Measurements from ENCODE around the gene CC2D2A.

The CC2D2A gene

GRCh38 chr4:15470128-15470475 lies 420 bp downstream of the CC2D2A start:
- peak overlapping the region; percentile 28 to 97 for H3K4me3 ChIP-seq (ENCODE audit: low read depth in 1 of 2, low read length in 2 of 2)
- H3K36me3 ChIP-seq (ENCODE audit: insufficient read depth, low read length): no peaks in the 10 kb centered on the region
- H3K4me1 ChIP-seq (ENCODE audit: insufficient read depth, low read length): peaks cover 32% of the 10 kb centered on the region
- peak overlapping the region; percentile 81 for H3K27ac ChIP-seq (ENCODE audit: low read depth, low read length)
- no peaks in the 10 kb centered on the region for H3K9me3 ChIP-seq (ENCODE audit: low read length)
- H3K9ac ChIP-seq (ENCODE audit: low read length): peak overlapping the region; percentile 70
- no peaks in the 10 kb centered on the region for H3K27me3 ChIP-seq (ENCODE audit: control insufficient read depth in 1 of 2, insufficient read depth in 2 of 2, low read length in 2 of 2)

DNA sequence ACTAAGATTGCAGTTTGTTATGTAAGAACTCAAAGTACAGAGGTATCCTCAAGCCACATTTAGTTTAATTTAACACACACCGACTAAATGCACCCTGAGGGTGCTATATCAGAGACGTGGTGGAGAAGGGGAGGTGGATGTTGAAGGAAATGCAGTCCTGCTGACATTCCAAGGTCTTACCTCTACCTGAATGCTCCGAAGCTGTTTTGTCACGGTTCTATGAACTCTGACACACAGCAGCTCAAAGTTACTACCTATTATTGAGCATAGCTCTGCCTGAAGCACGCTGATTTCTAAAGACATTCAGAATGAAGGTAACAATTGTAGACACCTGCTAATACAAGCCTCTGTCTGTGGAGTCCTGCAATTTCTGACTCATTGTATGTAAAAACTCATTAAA lies 6.7 kb downstream of the CC2D2A start:
- H3K4me1 ChIP-seq (ENCODE audit: insufficient read depth, low read length): peaks cover 52% of the 10 kb centered on the region
- no peak overlapping the region for H3K9ac ChIP-seq (ENCODE audit: low read length)
- no peaks in the 10 kb centered on the region for H3K9me3 ChIP-seq (ENCODE audit: low read length)
- H3K27me3 ChIP-seq (ENCODE audit: control insufficient read depth in 1 of 2, insufficient read depth in 2 of 2, low read length in 2 of 2): no peaks in the 10 kb centered on the region
- H3K27ac ChIP-seq (ENCODE audit: low read depth, low read length): no peak overlapping the region
- peaks cover 15% of the 10 kb centered on the region for H3K36me3 ChIP-seq (ENCODE audit: insufficient read depth, low read length)
- no peak overlapping the region for H3K4me3 ChIP-seq (ENCODE audit: low read depth in 1 of 2, low read length in 2 of 2)

DNA sequence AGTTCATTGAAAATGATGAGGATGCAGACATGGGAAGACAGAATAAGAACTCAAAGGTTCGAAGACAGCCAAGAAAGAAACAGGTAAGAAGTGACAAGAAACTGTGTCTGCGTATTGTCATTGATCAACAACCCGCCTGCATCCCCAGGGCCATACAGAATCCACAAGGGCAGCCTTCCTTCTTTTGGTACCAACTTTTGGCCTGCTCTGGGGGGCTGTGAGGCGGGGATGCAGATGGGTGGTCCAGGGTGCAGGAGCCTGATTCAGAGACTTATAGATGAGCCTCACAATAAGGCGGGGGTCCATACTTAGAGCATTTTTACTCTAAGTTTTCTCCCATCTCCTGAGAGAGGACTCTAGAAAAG lies 9.0 kb downstream of the CC2D2A start:
- H3K9ac ChIP-seq (ENCODE audit: low read length): peak overlapping the region; percentile 40
- H3K4me3 ChIP-seq (ENCODE audit: low read depth in 1 of 2, low read length in 2 of 2): peak overlapping the region in 1 of 2 donors; percentile 57
- H3K9me3 ChIP-seq (ENCODE audit: low read length): no peaks in the 10 kb centered on the region
- H3K4me1 ChIP-seq (ENCODE audit: insufficient read depth, low read length): peaks cover 29% of the 10 kb centered on the region
- H3K27me3 ChIP-seq (ENCODE audit: control insufficient read depth in 1 of 2, insufficient read depth in 2 of 2, low read length in 2 of 2): no peaks in the 10 kb centered on the region
- peaks cover 27% of the 10 kb centered on the region for H3K36me3 ChIP-seq (ENCODE audit: insufficient read depth, low read length)
- H3K27ac ChIP-seq (ENCODE audit: low read depth, low read length): no peak overlapping the region

DNA sequence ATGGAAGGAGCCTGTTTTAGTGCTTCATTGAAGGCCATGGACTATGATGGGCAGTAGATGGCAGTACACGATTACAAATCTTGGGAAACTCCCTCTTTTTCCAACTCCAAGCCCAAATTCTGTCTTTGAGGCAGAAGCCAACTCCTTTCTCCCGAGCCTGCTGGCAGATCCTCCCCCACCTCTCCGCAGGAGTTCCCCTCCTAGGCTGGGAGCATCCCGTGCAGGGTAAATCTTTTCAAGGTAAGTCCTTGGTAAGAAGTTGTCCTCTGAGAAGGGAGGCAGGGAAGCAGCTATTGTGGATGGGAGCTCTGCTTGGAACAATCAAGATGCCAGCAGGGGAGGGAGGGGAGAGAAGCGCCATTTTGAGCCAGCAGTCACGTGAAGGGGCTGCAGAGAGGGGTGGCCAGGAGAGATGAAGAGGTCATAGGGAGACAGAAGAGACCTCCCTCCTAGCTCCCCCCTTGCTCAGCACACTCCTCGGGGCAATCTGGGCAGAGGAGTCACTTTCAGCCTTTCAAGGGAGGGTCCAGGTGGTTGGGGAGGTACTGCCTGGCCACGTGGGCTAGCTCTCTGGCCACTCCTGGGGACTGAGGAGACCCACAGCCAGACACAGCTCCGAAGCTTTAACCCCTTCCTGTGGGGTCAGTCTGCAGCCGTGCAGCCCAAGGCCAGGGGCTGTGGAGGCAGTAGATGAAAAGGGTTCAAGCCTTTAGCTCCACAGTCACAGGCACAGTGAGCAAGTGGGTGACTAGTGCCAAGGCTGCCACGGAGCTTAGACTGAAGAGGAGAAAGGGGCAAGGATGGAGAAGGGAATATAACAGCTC lies 9.6 kb downstream of the CC2D2A start:
- Histone ChIP-seq H3K4me3 (ENCODE audit: low read depth in 1 of 2, low read length in 2 of 2) (peak overlapping the region; percentile 24 to 57), H3K4me1 (ENCODE audit: insufficient read depth, low read length) (peaks cover 25% of the 10 kb centered on the region), H3K27me3 (ENCODE audit: control insufficient read depth in 1 of 2, insufficient read depth in 2 of 2, low read length in 2 of 2) (no peaks in the 10 kb centered on the region), H3K27ac (ENCODE audit: low read depth, low read length) (peak overlapping the region; percentile 84), H3K9ac (ENCODE audit: low read length) (peak overlapping the region; percentile 40), H3K9me3 (ENCODE audit: low read length) (no peaks in the 10 kb centered on the region), H3K36me3 (ENCODE audit: insufficient read depth, low read length) (peaks cover 27% of the 10 kb centered on the region)

GRCh38 chr4:15479913-15480185 lies 10.2 kb downstream of the CC2D2A start:
- H3K27me3 ChIP-seq (ENCODE audit: control insufficient read depth in 1 of 2, insufficient read depth in 2 of 2, low read length in 2 of 2): no peaks in the 10 kb centered on the region
- no peaks in the 10 kb centered on the region for H3K9me3 ChIP-seq (ENCODE audit: low read length)
- H3K9ac ChIP-seq (ENCODE audit: low read length): peak overlapping the region; percentile 40
- H3K36me3 ChIP-seq (ENCODE audit: insufficient read depth, low read length): peaks cover 27% of the 10 kb centered on the region
- H3K4me3 ChIP-seq (ENCODE audit: low read depth in 1 of 2, low read length in 2 of 2): peak overlapping the region in 1 of 2 donors; percentile 57
- H3K27ac ChIP-seq (ENCODE audit: low read depth, low read length): peak overlapping the region; percentile 84
- H3K4me1 ChIP-seq (ENCODE audit: insufficient read depth, low read length): peaks cover 25% of the 10 kb centered on the region

GRCh38 chr4:15481961-15482745 lies 12.5 kb downstream of the CC2D2A start:
- Histone ChIP-seq H3K36me3 (ENCODE audit: insufficient read depth, low read length) (peaks cover 24% of the 10 kb centered on the region), H3K4me1 (ENCODE audit: insufficient read depth, low read length) (peaks cover 25% of the 10 kb centered on the region), H3K27ac (ENCODE audit: low read depth, low read length) (no peak overlapping the region), H3K27me3 (ENCODE audit: control insufficient read depth in 1 of 2, insufficient read depth in 2 of 2, low read length in 2 of 2) (no peaks in the 10 kb centered on the region), H3K4me3 (ENCODE audit: low read depth in 1 of 2, low read length in 2 of 2) (no peak overlapping the region), H3K9me3 (ENCODE audit: low read length) (no peaks in the 10 kb centered on the region), H3K9ac (ENCODE audit: low read length) (no peak overlapping the region)

DNA sequence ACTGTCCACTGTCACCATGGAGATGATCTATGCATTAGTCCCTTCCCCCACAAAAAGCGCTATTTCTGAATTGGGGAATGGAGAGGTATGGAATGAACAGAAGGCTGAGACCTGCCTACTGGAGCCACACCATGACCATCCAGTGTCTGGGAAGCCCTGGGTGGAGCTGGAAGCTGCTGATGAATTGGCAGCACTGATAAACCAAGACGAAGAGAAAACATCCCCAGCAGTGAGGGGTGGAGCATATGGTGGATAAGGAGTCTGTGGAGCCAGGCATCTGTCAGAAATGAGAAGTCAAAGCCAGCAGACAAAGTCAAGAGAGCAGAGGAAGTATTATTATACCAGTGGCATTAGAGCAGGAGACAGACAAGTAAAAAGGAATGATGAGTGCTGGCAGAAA lies 13.2 kb downstream of the CC2D2A start:
- H3K27ac ChIP-seq (ENCODE audit: low read depth, low read length): no peak overlapping the region

GRCh38 chr4:15488136-15488535 lies 18.5 kb downstream of the CC2D2A start:
- no peak overlapping the region for H3K27ac ChIP-seq (ENCODE audit: low read depth, low read length)
- H3K4me3 ChIP-seq (ENCODE audit: low read depth in 1 of 2, low read length in 2 of 2): no peak overlapping the region
- no peaks in the 10 kb centered on the region for H3K9me3 ChIP-seq (ENCODE audit: low read length)
- no peaks in the 10 kb centered on the region for H3K27me3 ChIP-seq (ENCODE audit: control insufficient read depth in 1 of 2, insufficient read depth in 2 of 2, low read length in 2 of 2)
- no peaks in the 10 kb centered on the region for H3K4me1 ChIP-seq (ENCODE audit: insufficient read depth, low read length)
- peaks cover 18% of the 10 kb centered on the region for H3K36me3 ChIP-seq (ENCODE audit: insufficient read depth, low read length)
- H3K9ac ChIP-seq (ENCODE audit: low read length): no peak overlapping the region

More for the DNA sequence above, 13.2 kb downstream of the CC2D2A start:
- Histone ChIP-seq H3K27me3 (ENCODE audit: control insufficient read depth in 1 of 2, insufficient read depth in 2 of 2, low read length in 2 of 2) (no peaks in the 10 kb centered on the region), H3K9me3 (ENCODE audit: low read length) (no peaks in the 10 kb centered on the region), H3K4me1 (ENCODE audit: insufficient read depth, low read length) (peaks cover 25% of the 10 kb centered on the region), H3K9ac (ENCODE audit: low read length) (no peak overlapping the region), H3K36me3 (ENCODE audit: insufficient read depth, low read length) (peaks cover 24% of the 10 kb centered on the region), H3K4me3 (ENCODE audit: low read depth in 1 of 2, low read length in 2 of 2) (no peak overlapping the region)

DNA sequence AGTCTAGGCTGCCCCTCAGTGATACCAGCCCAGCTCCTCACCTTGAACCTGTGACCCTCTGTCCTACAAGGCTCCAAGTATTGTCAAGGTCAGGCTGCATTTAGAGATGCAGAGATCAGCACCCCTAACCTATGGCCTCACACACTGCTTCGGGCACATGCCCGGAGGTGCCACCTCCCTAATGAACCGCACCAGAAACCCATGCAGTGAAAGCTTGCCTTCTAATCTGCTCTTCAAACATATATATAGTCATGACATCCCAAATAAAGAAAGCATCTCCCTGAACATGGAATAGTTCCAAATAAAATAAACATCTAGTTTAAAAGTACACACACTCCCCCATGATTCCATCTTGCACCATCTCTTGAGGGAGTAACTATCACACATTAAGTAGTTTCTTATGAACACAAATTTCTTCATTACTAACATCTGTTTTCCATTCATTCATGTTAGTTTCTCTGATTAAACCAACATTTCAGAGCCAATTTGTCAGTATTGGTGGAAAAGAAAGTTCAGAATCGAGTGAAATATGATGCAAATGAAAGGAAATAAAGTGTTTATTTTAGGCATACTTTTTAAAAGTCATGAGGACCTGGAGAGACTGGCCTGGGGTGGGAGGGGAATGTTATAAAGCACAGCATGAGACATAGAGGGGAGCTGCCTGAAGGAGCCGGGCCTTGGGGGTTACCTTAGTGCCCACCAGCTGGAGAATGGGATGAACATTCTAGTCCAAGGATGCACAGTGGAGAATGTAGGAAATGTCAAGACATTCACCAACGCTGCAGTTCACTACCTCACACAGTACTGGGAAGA lies 19.2 kb downstream of the CC2D2A start:
- Histone ChIP-seq H3K9me3 (ENCODE audit: low read length) (no peaks in the 10 kb centered on the region), H3K27me3 (ENCODE audit: control insufficient read depth in 1 of 2, insufficient read depth in 2 of 2, low read length in 2 of 2) (no peaks in the 10 kb centered on the region), H3K36me3 (ENCODE audit: insufficient read depth, low read length) (peaks cover 18% of the 10 kb centered on the region), H3K9ac (ENCODE audit: low read length) (no peak overlapping the region), H3K27ac (ENCODE audit: low read depth, low read length) (peak overlapping the region; percentile 32), H3K4me3 (ENCODE audit: low read depth in 1 of 2, low read length in 2 of 2) (no peak overlapping the region), H3K4me1 (ENCODE audit: insufficient read depth, low read length) (no peaks in the 10 kb centered on the region)

DNA sequence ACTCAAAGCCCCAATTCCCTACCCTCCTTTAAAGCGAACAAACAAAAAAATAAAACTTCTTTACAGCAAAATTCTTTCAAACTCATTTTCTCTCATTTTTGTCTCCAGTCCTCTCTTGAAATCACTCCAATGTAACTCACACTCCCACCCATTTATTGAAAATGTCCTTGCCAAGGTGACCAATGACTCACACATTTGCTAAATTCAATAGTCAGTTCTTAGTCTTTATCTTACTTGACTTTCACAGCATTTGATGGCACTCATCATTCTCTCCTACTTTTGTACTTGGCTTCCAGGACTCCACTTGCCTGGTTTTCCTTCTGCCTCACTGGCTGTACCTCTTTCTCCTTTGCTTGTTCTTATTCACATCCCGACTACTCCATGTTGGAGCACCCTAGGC lies 19.9 kb downstream of the CC2D2A start:
- Histone ChIP-seq H3K36me3 (ENCODE audit: insufficient read depth, low read length) (peaks cover 24% of the 10 kb centered on the region), H3K9ac (ENCODE audit: low read length) (no peak overlapping the region), H3K27ac (ENCODE audit: low read depth, low read length) (peak overlapping the region; percentile 32), H3K27me3 (ENCODE audit: control insufficient read depth in 1 of 2, insufficient read depth in 2 of 2, low read length in 2 of 2) (no peaks in the 10 kb centered on the region), H3K4me3 (ENCODE audit: low read depth in 1 of 2, low read length in 2 of 2) (no peak overlapping the region), H3K9me3 (ENCODE audit: low read length) (no peaks in the 10 kb centered on the region), H3K4me1 (ENCODE audit: insufficient read depth, low read length) (no peaks in the 10 kb centered on the region)

DNA sequence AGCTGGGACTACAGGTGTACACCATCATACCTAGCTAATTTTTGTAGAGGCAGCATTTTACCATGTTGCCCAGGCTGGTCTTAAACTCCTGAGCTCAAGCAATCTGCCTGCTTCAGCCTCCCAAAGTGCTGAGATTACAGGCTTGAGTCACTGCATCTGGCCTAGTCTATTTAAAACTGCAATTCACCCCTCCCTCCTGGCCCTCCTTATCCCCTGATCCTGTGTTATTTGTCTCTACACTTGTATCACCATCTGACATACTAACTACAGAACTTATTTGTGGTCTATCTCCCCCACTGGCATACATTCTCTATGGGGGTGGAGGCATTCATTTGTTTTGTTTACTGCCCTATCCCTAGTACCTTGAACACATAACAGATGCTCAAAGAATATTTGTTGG lies 23.7 kb downstream of the CC2D2A start:
- Histone ChIP-seq H3K9me3 (ENCODE audit: low read length) (peaks cover 4% of the 10 kb centered on the region), H3K27ac (ENCODE audit: low read depth, low read length) (no peak overlapping the region), H3K9ac (ENCODE audit: low read length) (no peak overlapping the region), H3K4me3 (ENCODE audit: low read depth in 1 of 2, low read length in 2 of 2) (no peak overlapping the region), H3K4me1 (ENCODE audit: insufficient read depth, low read length) (no peaks in the 10 kb centered on the region), H3K36me3 (ENCODE audit: insufficient read depth, low read length) (peaks cover 17% of the 10 kb centered on the region), H3K27me3 (ENCODE audit: control insufficient read depth in 1 of 2, insufficient read depth in 2 of 2, low read length in 2 of 2) (no peaks in the 10 kb centered on the region)

Data from muscle layer of colon (tissue), 2 donors.